ENCODE results near the gene GPATCH1. TPM values are rescaled to one million over a fixed set of nuclear protein-coding genes. Genes with fewer than 3 reads are reported as not detected.

The GPATCH1 gene
- total and polyA plus RNA-seq, 2 of the 13 experiments (the other 11 are each of a cell fraction or from before 2014, with no cell fraction given) = 6.8 to 6.9 TPM

DNA sequence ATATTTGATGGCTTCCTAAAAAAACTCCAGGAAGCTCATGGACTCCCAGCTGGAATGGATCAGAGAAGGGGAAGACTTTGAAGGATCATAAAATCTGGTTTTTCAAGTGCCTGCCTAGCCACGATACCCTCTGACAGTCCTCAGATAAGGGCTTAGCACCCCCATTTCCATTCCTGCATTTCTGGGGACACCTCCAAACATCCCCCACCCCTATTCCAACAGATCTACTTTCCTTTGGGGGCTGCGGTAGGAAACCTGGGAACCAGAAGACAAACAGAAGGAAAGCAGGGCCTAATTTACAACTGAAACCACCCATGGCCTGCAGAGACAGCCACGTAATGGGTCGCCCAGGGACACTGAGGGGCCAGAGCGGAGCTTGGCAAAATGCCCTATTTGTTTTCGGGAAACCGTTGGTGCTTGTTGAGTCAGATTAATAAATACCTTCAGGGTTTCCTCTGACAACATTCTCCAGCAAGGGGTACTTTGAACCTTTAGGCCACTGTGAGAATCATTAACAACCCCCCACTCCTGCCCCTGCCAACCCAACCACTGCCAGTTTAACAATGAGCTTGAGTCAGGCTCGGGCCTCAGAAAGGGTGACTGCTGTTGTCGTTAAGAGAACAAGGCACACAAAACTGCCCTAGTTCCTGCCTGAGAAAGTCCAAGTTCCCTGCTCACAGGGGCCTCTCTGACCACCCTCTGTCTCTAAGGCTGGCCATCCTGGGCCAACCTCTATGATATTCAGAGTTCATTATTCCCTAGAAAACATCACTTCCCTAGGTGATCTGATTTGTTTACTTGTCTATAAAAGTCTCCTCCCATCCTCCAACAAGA is 39.8 kb upstream of the GPATCH1 start (continued):
- TF ChIP-seq ZC3H4 (CRISPR knock-in tag; IDR thresholded peaks at IDR 0.05; ENCODE audit: borderline replicate concordance) (no peak), KMT2B (CRISPR knock-in tag; IDR thresholded peaks at IDR 0.05) (peak; percentile 28; the same call in 1 of the 2 replicates), SRSF1 (optimal IDR thresholded peaks at IDR 0.05; ENCODE audit: low read depth, low read length) (no peak), KDM1A (CRISPR knock-in tag; IDR thresholded peaks at IDR 0.05) (no peak), ZNF572 (CRISPR knock-in tag; IDR thresholded peaks at IDR 0.05) (no peak), CBX5 (CRISPR knock-in tag; IDR thresholded peaks at IDR 0.05; ENCODE audit: borderline replicate concordance) (0 out of 2 replicates have a peak, but pooled peaks have one; percentile 53), ZNF121 (CRISPR knock-in tag; IDR thresholded peaks at IDR 0.05) (peak; percentile 68; the same call in 1 of the 2 replicates), ZNF33A (CRISPR knock-in tag; IDR thresholded peaks at IDR 0.05; ENCODE audit: borderline replicate concordance) (no peak), NCOR1 (IDR thresholded peaks at IDR 0.05; ENCODE audit: borderline replicate concordance, low read length) (peak; percentile 95; the same call in 1 of the 2 replicates), ZMAT3 (CRISPR knock-in tag; conservative IDR thresholded peaks at IDR 0.05) (no peak), ZNF816 (CRISPR knock-in tag; IDR thresholded peaks at IDR 0.05; ENCODE audit: borderline replicate concordance) (no peak; the same call in 1 of the 2 replicates), ARNT (IDR thresholded peaks at IDR 0.05) (no peak), MTA1 (CRISPR knock-in tag; IDR thresholded peaks at IDR 0.05; ENCODE audit: borderline replicate concordance) (peak; percentile 88), ZNF335 (CRISPR knock-in tag; IDR thresholded peaks at IDR 0.05) (peak; percentile 86)
- TF ChIP-seq, protein P1, sequence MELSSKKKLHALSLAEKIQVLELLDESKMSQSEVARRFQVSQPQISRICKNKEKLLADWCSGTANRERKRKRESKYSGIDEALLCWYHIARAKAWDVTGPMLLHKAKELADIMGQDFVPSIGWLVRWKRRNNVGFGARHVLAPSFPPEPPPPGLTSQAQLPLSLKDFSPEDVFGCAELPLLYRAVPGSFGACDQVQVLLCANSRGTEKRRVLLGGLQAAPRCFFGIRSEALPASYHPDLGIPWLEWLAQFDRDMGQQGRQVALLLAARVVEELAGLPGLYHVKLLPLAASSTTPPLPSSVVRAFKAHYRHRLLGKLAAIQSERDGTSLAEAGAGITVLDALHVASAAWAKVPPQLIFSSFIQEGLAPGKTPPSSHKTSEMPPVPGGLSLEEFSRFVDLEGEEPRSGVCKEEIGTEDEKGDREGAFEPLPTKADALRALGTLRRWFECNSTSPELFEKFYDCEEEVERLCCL (CRISPR knock-in tag; IDR thresholded peaks at IDR 0.05; ENCODE audit: borderline replicate concordance) = no peak
- TF ChIP-seq, protein P2, sequence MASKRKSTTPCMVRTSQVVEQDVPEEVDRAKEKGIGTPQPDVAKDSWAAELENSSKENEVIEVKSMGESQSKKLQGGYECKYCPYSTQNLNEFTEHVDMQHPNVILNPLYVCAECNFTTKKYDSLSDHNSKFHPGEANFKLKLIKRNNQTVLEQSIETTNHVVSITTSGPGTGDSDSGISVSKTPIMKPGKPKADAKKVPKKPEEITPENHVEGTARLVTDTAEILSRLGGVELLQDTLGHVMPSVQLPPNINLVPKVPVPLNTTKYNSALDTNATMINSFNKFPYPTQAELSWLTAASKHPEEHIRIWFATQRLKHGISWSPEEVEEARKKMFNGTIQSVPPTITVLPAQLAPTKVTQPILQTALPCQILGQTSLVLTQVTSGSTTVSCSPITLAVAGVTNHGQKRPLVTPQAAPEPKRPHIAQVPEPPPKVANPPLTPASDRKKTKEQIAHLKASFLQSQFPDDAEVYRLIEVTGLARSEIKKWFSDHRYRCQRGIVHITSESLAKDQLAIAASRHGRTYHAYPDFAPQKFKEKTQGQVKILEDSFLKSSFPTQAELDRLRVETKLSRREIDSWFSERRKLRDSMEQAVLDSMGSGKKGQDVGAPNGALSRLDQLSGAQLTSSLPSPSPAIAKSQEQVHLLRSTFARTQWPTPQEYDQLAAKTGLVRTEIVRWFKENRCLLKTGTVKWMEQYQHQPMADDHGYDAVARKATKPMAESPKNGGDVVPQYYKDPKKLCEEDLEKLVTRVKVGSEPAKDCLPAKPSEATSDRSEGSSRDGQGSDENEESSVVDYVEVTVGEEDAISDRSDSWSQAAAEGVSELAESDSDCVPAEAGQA (IDR thresholded peaks at IDR 0.05; ENCODE audit: low read depth) = 0 out of 2 replicates have a peak, but pooled peaks have one; percentile 31
- TF ChIP-seq, protein P2 (CRISPR knock-in tag; IDR thresholded peaks at IDR 0.05; ENCODE audit: borderline replicate concordance) = no peak
- TF ChIP-seq, protein P3, sequence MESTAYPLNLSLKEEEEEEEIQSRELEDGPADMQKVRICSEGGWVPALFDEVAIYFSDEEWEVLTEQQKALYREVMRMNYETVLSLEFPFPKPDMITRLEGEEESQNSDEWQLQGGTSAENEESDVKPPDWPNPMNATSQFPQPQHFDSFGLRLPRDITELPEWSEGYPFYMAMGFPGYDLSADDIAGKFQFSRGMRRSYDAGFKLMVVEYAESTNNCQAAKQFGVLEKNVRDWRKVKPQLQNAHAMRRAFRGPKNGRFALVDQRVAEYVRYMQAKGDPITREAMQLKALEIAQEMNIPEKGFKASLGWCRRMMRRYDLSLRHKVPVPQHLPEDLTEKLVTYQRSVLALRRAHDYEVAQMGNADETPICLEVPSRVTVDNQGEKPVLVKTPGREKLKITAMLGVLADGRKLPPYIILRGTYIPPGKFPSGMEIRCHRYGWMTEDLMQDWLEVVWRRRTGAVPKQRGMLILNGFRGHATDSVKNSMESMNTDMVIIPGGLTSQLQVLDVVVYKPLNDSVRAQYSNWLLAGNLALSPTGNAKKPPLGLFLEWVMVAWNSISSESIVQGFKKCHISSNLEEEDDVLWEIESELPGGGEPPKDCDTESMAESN (CRISPR knock-in tag; conservative IDR thresholded peaks at IDR 0.05) = peak; percentile 47
- TF ChIP-seq, protein P4, sequence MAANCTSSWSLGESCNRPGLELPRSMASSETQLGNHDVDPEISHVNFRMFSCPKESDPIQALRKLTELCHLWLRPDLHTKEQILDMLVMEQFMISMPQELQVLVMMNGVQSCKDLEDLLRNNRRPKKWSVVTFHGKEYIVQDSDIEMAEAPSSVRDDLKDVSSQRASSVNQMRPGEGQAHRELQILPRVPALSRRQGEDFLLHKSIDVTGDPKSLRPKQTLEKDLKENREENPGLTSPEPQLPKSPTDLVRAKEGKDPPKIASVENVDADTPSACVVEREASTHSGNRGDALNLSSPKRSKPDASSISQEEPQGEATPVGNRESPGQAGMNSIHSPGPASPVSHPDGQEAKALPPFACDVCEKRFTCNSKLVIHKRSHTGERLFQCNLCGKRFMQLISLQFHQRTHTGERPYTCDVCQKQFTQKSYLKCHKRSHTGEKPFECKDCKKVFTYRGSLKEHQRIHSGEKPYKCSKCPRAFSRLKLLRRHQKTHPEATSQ (CRISPR knock-in tag; IDR thresholded peaks at IDR 0.05; ENCODE audit: borderline replicate concordance) = no peak
